ENCODE measurements around the gene PTPRN2.

GRCh38 chr7:158366916-158367633, 220.5 kb downstream of the PTPRN2 start:
- TF ChIP-seq CTCF (IDR thresholded peaks at IDR 0.05; ENCODE audit: control extremely low read depth in 1 of 3, insufficient read depth in 1 of 3, low read depth in 1 of 3, low read length in 3 of 3) (no peak), ZNF274 (IDR thresholded peaks at IDR 0.05; ENCODE audit: borderline replicate concordance, extremely low read depth, low read length) (no peak)

Measured in H1 (cell line).